GM19099 (cell line): ENCODE measurements around the gene GBE1.

ENCODE experiments used
- POLR2A ChIP-seq: IDR thresholded peaks from 3 replicates; pipeline ENCODE4 v1.6.1; 2011; ENCODE audit warnings: low read depth; ENCODE audit not compliant: insufficient read length; ENCODE audit errors: extremely low read depth

The GBE1 gene

DNA sequence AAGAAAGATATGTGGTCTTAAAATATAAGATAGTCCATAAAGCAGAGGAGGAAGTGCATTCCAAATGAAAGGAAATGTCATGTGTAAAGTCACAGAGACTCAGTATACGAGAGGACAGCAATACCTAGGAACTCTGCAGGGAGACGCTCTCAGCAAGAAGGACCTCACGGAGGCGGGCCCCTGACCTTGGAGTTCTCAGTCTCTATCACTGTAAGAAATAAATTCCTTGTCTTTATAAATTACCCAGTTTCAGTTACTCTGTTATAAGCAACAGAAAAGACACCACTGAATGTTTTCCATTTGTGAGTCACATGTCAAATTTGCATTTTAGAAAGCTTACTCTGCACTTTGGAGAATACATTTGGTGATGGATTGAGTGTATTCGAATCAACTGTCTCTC, 140.6 kb downstream of the GBE1 start:
- TF ChIP-seq POLR2A = no peak

DNA sequence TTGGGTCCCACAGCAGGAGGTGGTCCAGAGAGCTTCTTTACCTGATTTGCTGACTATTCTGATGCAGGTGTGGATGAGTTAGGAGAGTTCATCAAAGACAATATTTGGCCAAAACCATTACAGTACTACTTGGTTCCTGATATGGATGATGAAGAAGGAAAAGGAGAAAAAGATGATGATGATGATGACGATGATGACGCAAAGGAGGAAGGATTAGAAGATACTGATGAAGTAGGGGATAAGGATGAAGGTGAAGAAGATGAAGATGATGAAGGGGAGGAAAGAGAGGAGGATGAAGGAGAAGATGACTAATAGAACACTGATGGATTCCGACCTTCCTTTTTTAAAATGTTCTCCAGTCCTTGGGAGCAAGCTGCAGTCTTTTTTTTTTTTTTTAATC, 148.7 kb downstream of the GBE1 start:
- TF ChIP-seq POLR2A = no peak

DNA sequence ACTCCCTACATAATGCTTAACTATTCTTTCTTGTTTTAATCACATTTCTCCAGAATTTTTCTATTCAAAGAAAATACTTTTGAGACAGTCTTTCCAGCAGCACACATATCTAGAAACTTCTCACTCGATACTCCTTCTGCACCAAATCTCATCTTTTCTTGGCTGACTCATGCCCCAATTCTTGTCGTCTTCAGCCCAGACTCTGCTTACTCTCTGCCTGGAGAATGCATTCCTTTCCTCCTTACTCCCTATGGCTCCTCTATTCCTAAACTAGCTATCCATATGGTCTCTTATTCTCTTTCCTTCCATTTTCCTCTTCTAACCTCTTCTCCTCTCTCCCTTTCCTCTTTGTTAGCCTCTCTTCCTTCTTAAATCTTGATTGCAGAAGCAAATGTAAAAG, 158.7 kb downstream of the GBE1 start:
- TF ChIP-seq POLR2A = no peak

DNA sequence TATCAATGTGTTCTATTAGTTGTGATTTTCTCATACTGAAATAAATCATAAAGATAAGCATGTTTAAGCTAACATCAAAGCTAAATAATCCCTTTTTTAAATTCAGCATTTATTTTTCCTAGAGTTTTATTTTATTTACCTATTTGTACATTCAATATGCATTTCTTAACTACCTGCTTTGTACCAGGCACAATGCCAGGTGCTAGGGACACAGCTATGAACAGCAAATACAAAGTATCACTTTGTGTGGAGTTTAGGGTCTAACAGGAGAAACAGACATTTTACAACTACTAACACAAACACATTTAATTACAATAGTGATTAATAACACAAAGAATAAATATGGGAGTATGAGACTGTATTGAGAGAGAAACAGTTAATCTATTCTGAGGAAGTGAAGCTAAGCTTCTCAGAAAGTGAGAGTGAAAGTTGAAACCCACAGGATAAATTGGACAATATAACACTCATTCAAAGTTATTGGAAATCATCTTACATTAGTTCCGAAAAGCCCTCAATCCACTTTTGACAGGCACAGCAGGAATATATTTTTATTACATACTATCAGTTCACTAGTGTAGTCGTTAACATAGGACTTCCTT, 159.6 kb downstream of the GBE1 start:
- no peak for TF ChIP-seq POLR2A

DNA sequence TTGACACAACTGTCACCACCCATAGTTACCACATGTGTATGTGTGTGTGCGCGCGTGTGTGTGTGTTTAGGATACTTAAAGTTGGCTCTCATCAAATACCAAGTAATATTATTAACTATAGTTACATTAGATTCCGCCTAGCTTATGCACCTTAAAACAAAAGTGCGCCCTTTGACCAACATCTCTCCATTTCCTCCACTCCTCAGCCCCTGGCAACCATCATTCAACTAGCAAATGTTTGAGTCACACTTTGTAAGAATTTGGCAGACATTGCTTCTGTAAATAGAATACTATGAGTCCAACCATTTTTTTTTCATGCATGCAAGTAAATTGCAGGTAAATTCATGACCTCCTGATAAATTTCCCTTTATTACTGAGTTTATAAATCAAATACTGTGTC, 169.3 kb downstream of the GBE1 start:
- no peak for TF ChIP-seq POLR2A

DNA sequence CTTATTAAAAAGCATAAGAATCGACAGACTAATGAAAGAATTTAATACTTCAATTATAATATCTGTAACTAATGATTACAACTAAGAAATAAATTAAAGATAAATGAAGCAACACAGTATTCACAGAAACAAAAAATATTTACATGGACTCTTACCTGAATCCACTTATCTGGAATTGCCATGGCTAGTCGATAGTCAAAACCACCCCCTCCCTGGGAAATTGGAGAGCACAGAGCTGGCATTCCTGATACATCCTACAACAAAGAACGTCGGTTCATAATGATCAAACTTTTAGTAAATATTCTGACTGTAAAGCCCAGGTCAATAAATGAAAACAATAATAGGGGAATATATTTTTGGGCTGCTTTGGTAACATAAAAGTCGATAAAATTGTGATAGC, 175.5 kb downstream of the GBE1 start:
- no peak for TF ChIP-seq POLR2A

DNA sequence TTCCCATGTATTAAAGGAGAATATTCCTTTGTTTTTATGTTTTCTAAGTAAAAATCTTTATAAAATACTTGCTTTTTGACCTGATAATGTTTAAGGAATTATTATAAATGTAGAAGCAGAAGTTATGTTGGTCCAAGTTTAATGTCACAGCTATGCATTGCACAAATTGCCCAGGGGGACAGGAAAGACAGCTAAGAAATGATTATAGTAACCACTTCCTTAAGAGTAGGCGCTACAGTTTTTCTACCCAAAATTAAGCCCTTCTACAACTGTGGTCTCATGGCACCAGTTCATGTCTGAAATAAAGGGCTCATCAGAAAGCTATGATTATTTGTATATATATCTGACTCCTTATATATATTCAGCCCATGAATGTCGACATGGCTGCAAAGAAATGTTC, 176.4 kb downstream of the GBE1 start:
- no peak for TF ChIP-seq POLR2A

DNA sequence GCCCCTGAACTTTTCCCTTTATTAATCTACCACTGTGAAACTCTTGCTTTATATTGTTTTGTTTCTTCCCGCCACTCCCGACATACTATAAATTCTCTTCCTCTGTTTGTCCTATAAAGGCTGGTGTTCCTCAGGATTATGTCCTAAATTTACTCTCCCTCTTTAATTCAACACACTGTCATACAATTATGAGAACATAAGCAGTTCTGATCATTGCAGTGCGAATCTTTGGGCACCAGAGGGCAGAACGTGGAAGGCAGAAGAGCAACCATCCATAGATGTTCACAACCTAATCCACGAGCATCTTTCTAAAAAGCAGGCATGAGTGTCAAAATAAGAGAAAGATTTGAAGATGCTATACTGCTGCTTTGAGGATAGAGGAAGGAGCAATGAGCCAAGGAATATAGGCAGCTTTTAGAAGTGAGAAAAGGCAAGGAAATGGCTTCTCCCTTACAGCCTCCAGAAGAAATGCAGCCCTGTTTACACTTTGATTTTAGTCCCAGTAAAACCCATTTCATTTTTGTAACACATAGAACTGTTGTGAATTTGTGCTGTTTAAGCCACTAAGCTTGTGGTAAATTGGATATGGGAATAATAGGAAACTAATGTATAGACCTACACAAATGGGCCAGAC, 179.4 kb downstream of the GBE1 start:
- no peak for TF ChIP-seq POLR2A

DNA sequence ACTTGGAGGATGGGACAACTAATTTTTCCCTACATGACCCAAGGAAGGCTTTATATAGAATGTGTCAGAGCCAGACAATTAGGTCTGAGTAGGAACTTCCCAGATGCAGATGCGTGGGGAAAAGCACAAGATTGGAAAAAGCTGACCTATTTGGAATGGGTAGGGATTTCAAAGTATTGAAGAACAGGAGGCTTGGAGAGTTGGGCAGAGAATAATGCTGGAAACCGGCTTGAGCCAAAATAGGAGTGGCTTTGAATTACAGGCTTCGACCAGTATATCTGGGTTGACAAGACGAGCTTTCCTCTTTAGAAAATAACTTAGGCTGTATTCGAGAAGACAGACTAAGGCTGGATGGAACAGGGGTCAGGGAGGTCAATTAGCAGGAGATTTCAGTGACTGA, 181.1 kb downstream of the GBE1 start:
- no peak for TF ChIP-seq POLR2A

DNA sequence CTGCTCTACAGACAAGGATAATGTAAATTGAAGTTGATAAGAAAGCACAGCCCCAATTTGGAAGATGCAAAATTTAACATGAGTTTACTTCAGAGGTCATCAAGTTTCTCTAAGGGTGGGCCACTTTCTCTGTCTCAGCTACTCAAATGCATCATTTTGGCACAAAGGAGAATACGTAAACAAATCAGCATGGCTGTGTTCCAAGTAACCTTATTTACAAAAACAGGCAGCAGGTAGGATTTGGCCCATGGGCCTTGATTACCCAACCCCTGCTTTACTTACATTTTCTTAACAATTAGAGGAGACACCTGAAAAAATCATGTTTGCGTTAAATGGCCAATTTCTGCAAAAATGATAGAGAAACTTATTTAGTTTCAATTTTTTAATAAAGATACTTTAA, 181.7 kb downstream of the GBE1 start:
- TF ChIP-seq POLR2A = no peak

DNA sequence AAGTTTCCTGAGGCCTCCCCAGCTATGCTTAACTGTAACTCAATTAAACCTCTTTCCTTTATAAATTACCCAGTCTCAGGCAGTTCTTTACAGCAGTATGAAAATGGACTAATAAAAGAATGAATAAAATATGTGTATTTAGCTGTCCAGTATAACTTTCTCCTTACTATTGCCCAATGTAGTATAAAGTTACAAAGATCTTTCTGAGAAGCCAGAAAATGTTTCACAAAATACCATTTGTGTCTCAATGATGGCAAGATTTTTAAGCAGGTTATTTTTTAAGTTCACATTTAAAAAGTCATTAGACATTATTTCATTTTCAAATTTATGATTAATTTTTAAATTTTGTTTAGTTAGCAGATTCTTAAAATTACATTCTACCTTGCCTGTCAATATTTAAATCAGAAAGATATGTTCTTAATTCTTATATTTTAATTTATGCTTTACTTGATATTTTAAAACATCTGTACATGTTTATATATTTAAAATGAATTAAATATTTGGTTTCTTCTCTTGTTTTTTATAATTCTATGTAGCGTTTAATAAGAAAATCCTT, 189.2 kb downstream of the GBE1 start:
- TF ChIP-seq POLR2A = no peak

DNA sequence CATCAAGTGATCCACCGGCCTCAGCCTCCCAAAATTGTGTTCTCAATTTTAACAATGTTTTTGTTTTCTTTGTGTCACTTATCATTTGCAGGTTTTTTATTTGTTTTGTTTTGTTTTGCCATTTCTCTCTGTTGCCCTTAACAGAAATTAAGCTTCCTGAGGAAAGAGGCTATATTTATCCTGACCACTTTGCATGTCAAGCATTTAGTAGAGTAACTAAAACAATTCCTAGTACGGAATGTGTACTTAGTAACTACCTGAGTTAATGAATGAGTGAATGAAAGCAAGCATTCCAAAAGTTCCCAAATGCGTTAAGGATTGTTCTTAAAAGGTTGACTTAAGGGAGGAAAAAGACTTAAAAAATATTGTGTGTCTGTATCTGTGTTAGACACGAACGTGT, 193.1 kb downstream of the GBE1 start:
- no peak for TF ChIP-seq POLR2A

DNA sequence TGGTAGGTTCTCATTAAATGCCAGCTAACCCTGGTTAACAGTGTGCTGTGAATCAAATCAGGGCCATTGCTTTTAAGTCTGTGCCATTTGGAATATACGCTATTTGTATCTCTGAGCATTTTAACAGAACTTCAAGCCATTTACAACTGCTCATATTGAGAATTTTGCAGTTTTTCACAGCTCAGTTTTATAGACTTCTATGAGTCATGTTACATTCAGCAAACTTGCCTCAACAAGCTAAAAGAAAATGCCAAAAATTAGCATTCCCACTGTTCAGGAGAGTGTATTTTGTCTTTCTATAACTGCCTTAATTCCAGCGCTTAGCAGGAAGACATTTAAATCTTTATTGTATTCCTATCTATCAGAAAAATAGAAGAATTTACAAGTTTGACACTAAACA, 196.4 kb downstream of the GBE1 start:
- TF ChIP-seq POLR2A = no peak

DNA sequence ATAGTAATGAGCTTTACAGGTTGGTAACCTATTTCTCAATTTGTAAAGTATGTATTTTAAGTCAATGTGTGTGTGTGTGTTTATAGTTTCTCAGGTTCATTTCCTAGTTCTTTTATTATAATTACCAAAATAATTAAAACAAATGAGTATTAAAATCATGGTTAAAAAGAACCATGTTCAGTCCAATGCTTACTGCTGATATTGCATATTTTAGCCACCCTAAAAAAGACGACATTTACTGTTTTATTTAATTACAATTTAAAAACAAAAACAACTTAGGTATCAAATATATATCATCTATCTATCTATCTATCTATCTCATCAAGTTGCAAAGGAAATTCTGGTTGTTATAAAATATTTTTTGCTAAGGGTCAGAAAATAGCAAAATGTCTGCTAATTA, 203.3 kb downstream of the GBE1 start:
- no peak for TF ChIP-seq POLR2A

DNA sequence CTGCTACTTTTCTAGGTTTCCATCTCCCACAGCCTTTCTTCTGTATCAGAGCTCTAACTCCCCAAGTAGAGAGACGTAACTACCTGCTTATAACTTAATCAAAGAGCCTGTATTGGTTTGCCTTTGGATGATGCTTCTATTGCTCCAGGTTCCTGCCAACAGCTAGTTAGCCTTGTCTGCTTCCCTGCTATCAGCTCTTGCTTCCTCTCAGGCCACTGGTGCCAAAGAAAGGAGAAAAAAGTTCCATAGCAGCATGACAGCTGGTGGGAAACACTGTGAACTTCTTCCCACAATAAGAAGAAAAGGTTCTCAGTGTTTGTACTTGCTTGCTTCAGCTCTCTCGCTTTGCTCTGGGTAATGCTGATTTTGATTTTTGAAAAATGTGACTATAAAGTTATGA, 206.6 kb downstream of the GBE1 start:
- TF ChIP-seq POLR2A = no peak

DNA sequence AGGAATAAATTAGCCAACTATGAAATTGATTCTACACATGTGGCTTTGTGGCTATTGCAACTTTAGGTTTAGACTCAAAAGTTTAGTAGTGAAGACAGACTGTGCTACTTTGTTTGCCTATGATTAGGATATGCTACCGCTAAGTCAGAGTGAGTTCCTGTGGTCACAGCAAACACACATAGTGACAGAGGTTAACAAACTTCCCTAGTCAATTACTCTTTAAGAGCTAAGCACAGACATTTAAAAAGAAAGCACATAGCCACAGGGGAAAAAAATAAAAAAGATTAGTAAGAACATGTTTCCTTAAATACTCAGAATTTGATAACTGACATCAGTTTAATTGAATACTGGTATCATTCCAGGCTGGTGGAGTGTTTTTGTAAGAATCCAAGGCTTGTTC, 207.1 kb downstream of the GBE1 start:
- no peak for TF ChIP-seq POLR2A

DNA sequence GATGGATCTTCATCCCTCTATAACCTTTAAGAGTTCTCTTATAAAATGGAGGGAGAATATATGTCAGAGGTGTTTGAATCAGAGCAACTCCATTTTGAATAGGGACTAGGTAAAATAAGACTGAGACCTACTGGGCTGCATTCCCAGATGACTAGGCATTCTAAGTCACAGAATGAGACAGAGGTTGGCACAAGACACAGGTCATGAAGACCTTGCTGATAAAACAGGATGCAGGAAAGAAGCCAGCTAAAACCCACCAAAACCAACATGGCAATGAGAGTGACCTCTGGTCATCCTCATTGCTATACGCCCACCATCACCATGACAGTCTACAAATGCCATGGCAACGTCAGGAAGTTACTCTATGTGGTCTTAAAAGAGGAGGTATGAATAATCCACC, 211.0 kb downstream of the GBE1 start:
- TF ChIP-seq POLR2A = no peak
